Endothelial cell of umbilical vein (primary cell): ENCODE measurements around the gene KIFC3. TPM values are rescaled to one million over a fixed set of nuclear protein-coding genes. Genes with fewer than 3 reads are reported as not detected.

Source experiments
- BruUV-seq: library from RNA; stranded (reverse); fragments of 400-500 nt; replicated peaks from 2 replicates; lab custom pipeline; 2021; lab: Mats Ljungman, UMichigan
- CTCF ChIA-PET: fragments of 300-600, 350-600 bp; sonication (Branson Sonifier 250); formaldehyde crosslinking; loops from one replicate; lab custom pipeline; 2021; ENCODE audit warnings: antibody characterized with exemption, inconsistent platforms; lab: Charles Lee
- POLR2A ChIA-PET: fragments of 300-600, 350-600 bp; sonication (Branson Sonifier 250); formaldehyde crosslinking; loops from one replicate; lab custom pipeline; 2021; ENCODE audit warnings: antibody characterized with exemption, inconsistent platforms; lab: Charles Lee
- DNase-seq: peaks from one replicate; pipeline ENCODE4 v3.0.0-alpha.2; 2011; ENCODE audit warnings: low read depth, low spot score
- FAIRE-seq: peaks from 2 replicates; lab custom pipeline; 2011; peaks lifted over from hg19 to GRCh38; lab: Jason Lieb, UNC
- H2AFZ ChIP-seq: 2 replicates; pipeline ENCODE4 v1.6.0; 2012; ENCODE audit warnings: low read depth, low read length, control low read depth, inconsistent platforms
- H3K27ac ChIP-seq: 2 replicates; pipeline ENCODE4 v1.5.1; 2011; ENCODE audit warnings: low read depth, mild to moderate bottlenecking, control low read depth, low read length, moderate library complexity; ENCODE audit not compliant: insufficient read depth
- H3K27me3 ChIP-seq, 2 experiments: 2 replicates each; pipeline versions ENCODE4 v1.6.0 to v1.6.1; 2011; ENCODE audit warnings: low read length in 2 of 2, mixed read lengths in 1 of 2; ENCODE audit not compliant: control insufficient read depth in 2 of 2, insufficient read depth in 2 of 2
- H3K36me3 ChIP-seq, 2 experiments: 2 replicates in 1 of 2; 3 replicates in 1 of 2; pipeline ENCODE4 v1.5.1; 2011; ENCODE audit warnings: low read length in 2 of 2, mild to moderate bottlenecking in 1 of 2, moderate library complexity in 1 of 2; ENCODE audit not compliant: control insufficient read depth in 2 of 2, insufficient read depth in 2 of 2; ENCODE audit errors: extremely low read depth in 1 of 2
- H3K4me1 ChIP-seq: 3 replicates; pipeline ENCODE4 v1.5.1; 2011; ENCODE audit warnings: mild to moderate bottlenecking, low read length; ENCODE audit not compliant: control insufficient read depth, insufficient read depth; ENCODE audit errors: extremely low read depth
- H3K4me2 ChIP-seq: 2 replicates; pipeline ENCODE4 v1.6.1; 2011; ENCODE audit warnings: low read length, control low read depth, mixed read lengths; ENCODE audit not compliant: insufficient read depth
- H3K4me3 ChIP-seq, 3 experiments: fragments of 200-600 bp in 1 of 3; sonication (generic), shearing (Covaris generic) in 1 of 3; replicated peaks in 1 of 3; 2 replicates each; pipeline ENCODE4 v1.5.1; 2011 to 2016; ENCODE audit warnings: control low read depth in 3 of 3, low read length in 3 of 3, mild to moderate bottlenecking in 2 of 3, inconsistent platforms in 1 of 3, low read depth in 1 of 3, moderate library complexity in 1 of 3; ENCODE audit not compliant: insufficient read depth in 1 of 3
- H3K79me2 ChIP-seq: 2 replicates; pipeline ENCODE4 v1.6.0; 2012; ENCODE audit warnings: low read length, inconsistent platforms; ENCODE audit not compliant: control insufficient read depth, insufficient read depth
- H3K9ac ChIP-seq: replicated peaks from 2 replicates; pipeline ENCODE3; 2011; ENCODE audit warnings: low read length, control low read depth; ENCODE audit not compliant: insufficient read depth; ENCODE audit errors: extremely low read depth
- H3K9me1 ChIP-seq: replicated peaks from 3 replicates; pipeline ENCODE4 v1.6.0; 2011; ENCODE audit warnings: mild to moderate bottlenecking, low read length; ENCODE audit not compliant: control insufficient read depth, insufficient read depth; ENCODE audit errors: extremely low read depth
- H3K9me3 ChIP-seq: replicated peaks from 2 replicates; pipeline ENCODE4 v1.5.1; 2012; ENCODE audit warnings: low read length, inconsistent platforms; ENCODE audit not compliant: control insufficient read depth, insufficient read depth
- H4K20me1 ChIP-seq: replicated peaks from 2 replicates; pipeline ENCODE3; 2011; ENCODE audit warnings: mild to moderate bottlenecking, low read length; ENCODE audit not compliant: control insufficient read depth, insufficient read depth; ENCODE audit errors: extremely low read depth
- CTCF ChIP-seq, 2 donors: IDR thresholded peaks; 1 replicate in 1 of 2; 2 replicates in 1 of 2; pipeline ENCODE4 v1.5.1; 2011; ENCODE audit warnings: low read length in 2 of 2, mild to moderate bottlenecking in 2 of 2, moderate library complexity in 2 of 2, control low read depth in 1 of 2, inconsistent platforms in 1 of 2, low read depth in 1 of 2; ENCODE audit not compliant: insufficient read depth in 1 of 2; ENCODE audit errors: extremely low read depth in 1 of 2
- GATA2 ChIP-seq: IDR thresholded peaks from 2 replicates; pipeline ENCODE4 v1.7.0; 2011; ENCODE audit warnings: low read depth, mild to moderate bottlenecking, moderate library complexity, mixed read lengths, low read length; ENCODE audit not compliant: insufficient read length, insufficient read depth
- JUN ChIP-seq: IDR thresholded peaks from 2 replicates; pipeline ENCODE4 v1.6.1; 2011; ENCODE audit warnings: borderline replicate concordance, low read depth; ENCODE audit not compliant: insufficient read length, insufficient read depth
- MAX ChIP-seq: IDR thresholded peaks from 2 replicates; pipeline ENCODE4 v1.6.1; 2011; ENCODE audit not compliant: insufficient read depth, insufficient read length
- MYC ChIP-seq: IDR thresholded peaks from one replicate; pipeline ENCODE4 v1.6.1; 2011; ENCODE audit warnings: mild to moderate bottlenecking, low read depth, low read length
- dilution Hi-C: fragments of 300-500 bp; cut with MboI; formaldehyde crosslinking; loops from one replicate; pipeline ENCODE4 v1.15.0; 2019; ENCODE audit warnings: low sequenced_read_pairs; ENCODE audit not compliant: extremely low pct_ligation_motif_present
- intact Hi-C: fragments of 100-400 bp; cut with micrococcal nuclease; formaldehyde crosslinking; loops from one replicate; pipeline ENCODE4 v1.10.0; 2022
- polyA plus RNA-seq, 4 experiments: library from polyadenylated mRNA; depleted of rRNA in 3 of 4; stranded (reverse) in 3 of 4; unstranded in 1 of 4; fragments of >200 nt; gene quantifications; 2 replicates each; pipeline versions ENCODE4 v1.2.1 to v1.2.3, GENCODE V29; 2011 to 2012; ENCODE audit warnings: missing spikeins in 1 of 4
- total RNA-seq: library from RNA; stranded (reverse); gene quantifications from 2 replicates; pipeline ENCODE4 v1.2.3, GENCODE V29; 2021

Gene KIFC3
- total and polyA plus RNA-seq, 2 donors (not counting 3 experiments of a cell fraction or from before 2014, with no cell fraction given) = 36.3 to 62.2 TPM

DNA sequence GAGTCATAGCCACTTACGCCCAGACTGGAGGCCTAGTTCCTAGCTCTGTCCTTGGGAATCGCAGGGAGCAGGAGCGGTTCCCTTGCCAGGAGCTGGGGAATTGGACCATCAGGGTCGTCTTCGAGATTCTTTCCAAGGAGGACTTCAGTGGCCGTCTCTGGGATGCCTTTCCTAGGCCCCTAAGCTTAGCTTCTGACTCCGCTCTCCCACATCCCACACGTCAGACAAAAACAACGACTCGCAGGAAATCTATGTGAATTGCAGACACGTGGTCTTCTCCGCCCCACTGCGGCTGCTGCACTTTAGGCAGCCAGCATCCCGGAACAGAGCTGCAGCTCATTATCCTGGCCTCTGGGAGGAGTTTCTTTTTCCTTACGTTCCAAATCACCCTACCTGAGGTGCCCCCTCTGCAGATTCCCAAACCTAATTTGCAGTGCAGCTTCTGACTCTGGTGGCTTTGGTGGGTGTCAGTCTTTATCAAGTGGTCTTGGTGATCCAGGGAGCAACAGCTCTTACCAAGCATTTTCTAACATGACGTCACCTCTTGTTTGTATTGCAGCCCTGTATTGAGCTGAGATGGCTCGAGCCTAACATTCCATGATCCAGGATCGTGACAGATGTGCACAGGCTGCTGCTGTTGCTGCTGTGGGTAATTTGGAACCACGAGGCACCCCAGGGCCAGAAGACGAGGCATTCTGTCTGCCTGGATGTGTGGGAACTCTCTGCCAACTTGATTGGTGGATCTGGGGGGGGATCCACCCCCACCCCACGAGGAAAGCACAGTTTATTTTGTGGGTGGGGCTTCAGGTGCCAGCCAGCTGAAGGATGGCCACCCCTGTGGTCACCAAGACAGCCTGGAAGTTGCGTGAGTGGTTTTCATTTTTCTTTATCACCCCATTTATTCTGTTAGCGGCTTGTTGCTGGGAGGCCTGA, 65.6 kb downstream of the KIFC3 start:
- no peaks in the 10 kb centered on the region for H3K9me3 ChIP-seq
- H2AFZ ChIP-seq = peak overlapping the region; percentile 80
- no peaks in the 10 kb centered on the region for H4K20me1 ChIP-seq
- H3K27ac ChIP-seq = peak overlapping the region; percentile 81
- DNase-seq = peak; percentile 79
- H3K79me2 ChIP-seq = no peaks in the 10 kb centered on the region
- peak overlapping the region; percentile 68 to 93 (median 72) for H3K4me3 ChIP-seq
- TSS peak; percentile 25 for BruUV-seq
- H3K9me1 ChIP-seq = no peaks in the 10 kb centered on the region
- peak; percentile 96 for FAIRE-seq
- peak; percentile 85 for TF ChIP-seq MYC
- peak; percentile 88 for TF ChIP-seq MAX
- peak; percentile 70 for TF ChIP-seq JUN
- no peak for TF ChIP-seq GATA2
- peak in 1 of 2 donors; percentile 19 for TF ChIP-seq CTCF (IDR thresholded peaks at IDR 0.05; ENCODE audit: extremely low read depth in 1 of 2, insufficient read depth in 1 of 2, low read depth in 1 of 2, low read length in 2 of 2)
- H3K4me2 ChIP-seq = peak overlapping the region; percentile 93
- peaks cover 0 to 3% of the 10 kb centered on the region in 2 experiments for H3K36me3 ChIP-seq
- no peaks in the 10 kb centered on the region for H3K27me3 ChIP-seq
- peaks cover 19% of the 10 kb centered on the region for H3K4me1 ChIP-seq
- intact Hi-C loops = loop anchor here (10.0 kb wide), 1 partner anchor 388 kb away; the partner anchor contains the start of gene CFAP20
- ChIA-PET CTCF (interaction anchor here (0.8 to 3.6 kb wide), 10 partner anchors 12 to 161 kb away, joined by 3 to 43 read pairs (median 4); no protein-coding TSS in a partner anchor), POLR2A (no interaction called here)
- peak overlapping the region; percentile 74 for H3K9ac ChIP-seq
- dilution Hi-C loops = no loop called here
